Activated CD4-positive, alpha-beta T cell treated with anti-CD3 and anti-CD28 coated beads, Interleukin-2, Interleukin-6, amounts not matched to agents 100 ng/mL and 50 ng/mL, durations not matched to agents 16 hours and 8 hours (primary cell): ENCODE measurements around the gene LRRC70.
"Not testable (repeated sequence)": the region's sequence is repeated elsewhere in the genome, so short reads cannot be mapped to it uniquely, and the experiment has no call there.

Experiments used
- DNase-seq: peaks from one replicate; pipeline ENCODE4 v3.0.0-alpha.2; 2020

The LRRC70 gene

GRCh38 chr5:62608529-62609511, 30.2 kb downstream of the LRRC70 start:
- DNase-seq, result no peak

- no peak for DNase-seq
Observed at GRCh38 chr5:62614355-62614754, 35.7 kb downstream of the LRRC70 start.

GRCh38 chr5:62616615-62617277, 38.1 kb downstream of the LRRC70 start:
- DNase-seq, result no peak

- no peak for DNase-seq
Observed at GRCh38 chr5:62617943-62618342, 39.3 kb downstream of the LRRC70 start.

- DNase-seq, result no peak
Observed at GRCh38 chr5:62620761-62621160, 42.1 kb downstream of the LRRC70 start.

- DNase-seq, result no peak
Observed at GRCh38 chr5:62621280-62621679, 42.7 kb downstream of the LRRC70 start.

- DNase-seq, result no peak
Observed at GRCh38 chr5:62623271-62623670, 44.7 kb downstream of the LRRC70 start.

GRCh38 chr5:62624436-62624835, 45.8 kb downstream of the LRRC70 start:
- not testable (repeated sequence) for DNase-seq

GRCh38 chr5:62626534-62626933, 47.9 kb downstream of the LRRC70 start:
- no peak for DNase-seq

- no peak for DNase-seq
Observed at GRCh38 chr5:62627121-62627520, 48.5 kb downstream of the LRRC70 start.

GRCh38 chr5:62627901-62628300, 49.3 kb downstream of the LRRC70 start:
- no peak for DNase-seq
